ENCODE results near the gene EID3. TPM values are rescaled to one million over a fixed set of nuclear protein-coding genes. Genes with fewer than 3 reads are reported as not detected.

EID3 gene
- polyA plus RNA-seq, 2 of the 4 experiments (the other 2 are of a cell fraction): 6.8 to 12.2 TPM

DNA sequence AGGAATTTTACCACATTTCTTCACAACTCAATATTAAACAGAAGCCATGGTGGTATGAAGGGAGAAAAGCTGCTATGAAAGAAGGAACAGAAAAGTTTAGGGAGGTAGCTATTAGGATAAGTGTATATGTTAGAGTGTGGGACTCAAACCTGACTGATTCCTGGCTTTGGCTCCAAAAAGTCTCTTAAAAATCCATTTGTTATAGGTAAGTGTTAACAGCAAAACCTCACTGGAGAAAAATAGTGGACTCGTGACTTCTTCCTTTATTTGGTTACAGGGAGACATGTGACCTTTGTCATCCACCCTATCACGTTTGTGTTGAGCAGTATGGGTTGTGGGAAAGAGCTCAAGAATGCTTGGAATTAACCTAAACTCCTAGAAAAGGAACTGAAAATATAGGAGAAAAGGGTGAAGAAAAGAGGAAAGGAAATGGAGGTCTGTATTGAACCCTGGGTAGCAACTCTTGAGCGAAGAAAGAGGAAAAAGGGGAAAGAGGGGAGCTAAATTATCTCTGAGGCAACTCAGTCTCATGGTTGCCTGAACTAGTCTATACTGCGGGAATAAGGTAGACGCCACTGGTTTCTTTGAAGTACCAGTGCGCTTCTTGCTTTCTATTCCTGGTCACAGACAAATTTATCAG, 3.6 kb upstream of the EID3 start (continued):
- TF ChIP-seq REST (IDR thresholded peaks at IDR 0.05) (no peak), HDAC2 (IDR thresholded peaks at IDR 0.05) (no peak), FOSL2 (IDR thresholded peaks at IDR 0.05) (no peak), FOSL2 (CRISPR knock-in tag; IDR thresholded peaks at IDR 0.05) (0 out of 2 replicates have a peak, but pooled peaks have one; percentile 33), NPAS2 (CRISPR knock-in tag; IDR thresholded peaks at IDR 0.05; ENCODE audit: borderline replicate concordance) (no peak; the same call in 1 of the 2 replicates), MAX (IDR thresholded peaks at IDR 0.05) (0 out of 2 replicates have a peak, but pooled peaks have one; percentile 19), RNF2 (IDR thresholded peaks at IDR 0.05; ENCODE audit: borderline replicate concordance, low read depth) (no peak)
- TF ChIP-seq, protein P1, sequence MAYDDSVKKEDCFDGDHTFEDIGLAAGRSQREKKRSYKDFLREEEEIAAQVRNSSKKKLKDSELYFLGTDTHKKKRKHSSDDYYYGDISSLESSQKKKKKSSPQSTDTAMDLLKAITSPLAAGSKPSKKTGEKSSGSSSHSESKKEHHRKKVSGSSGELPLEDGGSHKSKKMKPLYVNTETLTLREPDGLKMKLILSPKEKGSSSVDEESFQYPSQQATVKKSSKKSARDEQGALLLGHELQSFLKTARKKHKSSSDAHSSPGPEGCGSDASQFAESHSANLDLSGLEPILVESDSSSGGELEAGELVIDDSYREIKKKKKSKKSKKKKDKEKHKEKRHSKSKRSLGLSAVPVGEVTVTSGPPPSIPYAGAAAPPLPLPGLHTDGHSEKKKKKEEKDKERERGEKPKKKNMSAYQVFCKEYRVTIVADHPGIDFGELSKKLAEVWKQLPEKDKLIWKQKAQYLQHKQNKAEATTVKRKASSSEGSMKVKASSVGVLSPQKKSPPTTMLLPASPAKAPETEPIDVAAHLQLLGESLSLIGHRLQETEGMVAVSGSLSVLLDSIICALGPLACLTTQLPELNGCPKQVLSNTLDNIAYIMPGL (CRISPR knock-in tag; IDR thresholded peaks at IDR 0.05; ENCODE audit: borderline replicate concordance): peak; percentile 76

DNA sequence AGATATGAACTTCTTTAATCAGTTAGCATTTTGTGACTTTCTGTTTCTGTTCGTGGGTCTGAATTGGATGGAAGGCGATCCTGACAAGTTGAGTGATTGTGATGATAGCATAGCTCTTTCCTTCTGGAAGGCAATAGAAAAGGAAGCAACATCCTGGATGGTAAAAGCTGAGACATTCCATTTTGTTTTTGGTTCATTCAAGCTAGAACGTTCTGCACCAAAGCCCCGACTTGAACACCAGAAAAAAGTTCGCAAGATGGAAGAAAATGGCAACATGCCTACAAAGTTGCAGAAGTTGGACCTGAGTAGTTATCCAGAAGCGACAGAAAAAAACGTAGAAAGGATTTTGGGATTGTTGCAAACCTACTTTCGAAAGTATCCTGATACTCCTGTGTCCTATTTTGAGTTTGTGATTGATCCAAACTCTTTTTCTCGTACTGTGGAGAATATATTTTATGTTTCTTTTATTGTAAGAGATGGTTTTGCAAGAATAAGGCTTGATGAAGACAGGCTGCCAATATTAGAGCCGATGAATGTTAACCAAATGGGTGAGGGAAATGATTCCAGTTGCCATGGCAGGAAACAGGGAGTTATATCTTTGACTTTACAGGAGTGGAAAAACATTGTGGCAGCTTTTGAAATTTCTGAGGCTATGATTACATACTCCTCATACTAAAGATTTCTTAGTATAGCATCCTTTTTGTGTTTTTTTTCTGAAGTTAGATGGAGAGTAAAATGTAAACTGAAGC, 896 bp downstream of the EID3 start:
- ChIA-PET POLR2A (interaction anchor here (0.5 to 8.6 kb wide), 5 partner anchors 9 to 85 kb away, joined by 3 to 89 read pairs (median 8); no protein-coding TSS in a partner anchor), CTCF (interaction anchor here (1.0 to 7.2 kb wide), 6 partner anchors 12 to 127 kb away, joined by 3 to 47 read pairs (median 7); partner anchors contain the start of gene TXNRD1)
- FAIRE-seq (no peak), ATAC-seq (no peak), DNase-seq (ENCODE audit: low read depth in 1 of 2, low spot score in 1 of 2) (no peak)
- H3K4me1 ChIP-seq: peaks cover 82% of the 10 kb centered on the region
- H3K4me3 ChIP-seq: peak overlapping the region; percentile 68
- H3K27ac ChIP-seq: peak overlapping the region; percentile 73 to 98
- peak overlapping the region; percentile 97 for H3K4me2 ChIP-seq
- 2% methylated on average over 10 of the region's 10 CpGs for WGBS (ENCODE audit: missing lambda C conversion rate)
- H3K9me3 ChIP-seq: no peaks in the 10 kb centered on the region
- TF ChIP-seq ZSCAN20 (CRISPR knock-in tag; IDR thresholded peaks at IDR 0.05): no peak
- no peak for TF ChIP-seq KDM5A (IDR thresholded peaks at IDR 0.05)
- peak; percentile 13; the same call in 1 of the 2 replicates for TF ChIP-seq POLR2AphosphoS2 (conservative IDR thresholded peaks at IDR 0.05; ENCODE audit: low read length)
- TF ChIP-seq HOXA7 (CRISPR knock-in tag; IDR thresholded peaks at IDR 0.05): 0 out of 2 replicates have a peak, but pooled peaks have one; percentile 66
- TF ChIP-seq TFCP2L1 (CRISPR knock-in tag; IDR thresholded peaks at IDR 0.05): peak; percentile 70
- no peak for TF ChIP-seq GATA3 (IDR thresholded peaks at IDR 0.05; ENCODE audit: borderline replicate concordance)
- TF ChIP-seq FOSB (CRISPR knock-in tag; IDR thresholded peaks at IDR 0.05): peak; percentile 71
- TF ChIP-seq, protein P2, sequence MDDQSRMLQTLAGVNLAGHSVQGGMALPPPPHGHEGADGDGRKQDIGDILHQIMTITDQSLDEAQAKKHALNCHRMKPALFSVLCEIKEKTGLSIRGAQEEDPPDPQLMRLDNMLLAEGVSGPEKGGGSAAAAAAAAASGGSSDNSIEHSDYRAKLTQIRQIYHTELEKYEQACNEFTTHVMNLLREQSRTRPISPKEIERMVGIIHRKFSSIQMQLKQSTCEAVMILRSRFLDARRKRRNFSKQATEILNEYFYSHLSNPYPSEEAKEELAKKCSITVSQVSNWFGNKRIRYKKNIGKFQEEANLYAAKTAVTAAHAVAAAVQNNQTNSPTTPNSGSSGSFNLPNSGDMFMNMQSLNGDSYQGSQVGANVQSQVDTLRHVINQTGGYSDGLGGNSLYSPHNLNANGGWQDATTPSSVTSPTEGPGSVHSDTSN (IDR thresholded peaks at IDR 0.05): no peak
- TF ChIP-seq RARB (CRISPR knock-in tag; IDR thresholded peaks at IDR 0.05): peak; percentile 42; the same call in 1 of the 2 replicates
- TF ChIP-seq POLR2A (IDR thresholded peaks at IDR 0.05; ENCODE audit: low read length): no peak
- no peak; the same call in 1 of the 2 replicates for TF ChIP-seq HOXB5 (CRISPR knock-in tag; IDR thresholded peaks at IDR 0.05)
- no peak for TF ChIP-seq SMC3 (IDR thresholded peaks at IDR 0.05)
- TF ChIP-seq HDAC2 (IDR thresholded peaks at IDR 0.05): no peak
- no peak for TF ChIP-seq CHD4 (IDR thresholded peaks at IDR 0.05; ENCODE audit: borderline replicate concordance)
- 0 out of 2 replicates have a peak, but pooled peaks have one; percentile 2 for TF ChIP-seq USF2 (IDR thresholded peaks at IDR 0.05)
- TF ChIP-seq NPAS2 (CRISPR knock-in tag; IDR thresholded peaks at IDR 0.05; ENCODE audit: borderline replicate concordance): no peak
- TF ChIP-seq CEBPB (IDR thresholded peaks at IDR 0.05): peak in 1 of 2 experiments; percentile 42; a peak in 1 of 4 replicates
- no peak for TF ChIP-seq RCOR1 (IDR thresholded peaks at IDR 0.05; ENCODE audit: low read depth, low read length)
- no peak for TF ChIP-seq ZFP36 (IDR thresholded peaks at IDR 0.05; ENCODE audit: borderline replicate concordance, partially characterized antibody)
- 0 out of 2 replicates have a peak, but pooled peaks have one; percentile 5 for TF ChIP-seq RFX5 (IDR thresholded peaks at IDR 0.05)
- no peak for TF ChIP-seq KDM1A (IDR thresholded peaks at IDR 0.05; ENCODE audit: low read depth)
- peak in 1 of 2 experiments; percentile 15; a peak in 2 of 5 replicates for TF ChIP-seq JUN (IDR thresholded peaks at IDR 0.05)
- 0 out of 2 replicates have a peak, but pooled peaks have one; percentile 25 for TF ChIP-seq ATOH8 (CRISPR knock-in tag; IDR thresholded peaks at IDR 0.05; ENCODE audit: low read depth)
